Forelimb muscle (tissue), 1 donor: ENCODE data around the gene ZNF586. TPM values are rescaled to one million over a fixed set of nuclear protein-coding genes. Genes with fewer than 3 reads are reported as not detected.
"Not testable (repeated sequence)": the region's sequence is repeated elsewhere in the genome, so short reads cannot be mapped to it uniquely, and the experiment has no call there.

Experiments
- DNase-seq: peaks from one replicate; pipeline ENCODE4 v3.0.0-alpha.2; 2013; ENCODE audit warnings: low read depth
- polyA plus RNA-seq: library from polyadenylated mRNA; unstranded; fragments of 120-200 nt; gene quantifications from one replicate; pipeline ENCODE4 v1.2.1, GENCODE V29; 2013; ENCODE audit not compliant: insufficient read length

ZNF586 gene
- polyA plus RNA-seq, 1 donor: 13.6 TPM

DNA sequence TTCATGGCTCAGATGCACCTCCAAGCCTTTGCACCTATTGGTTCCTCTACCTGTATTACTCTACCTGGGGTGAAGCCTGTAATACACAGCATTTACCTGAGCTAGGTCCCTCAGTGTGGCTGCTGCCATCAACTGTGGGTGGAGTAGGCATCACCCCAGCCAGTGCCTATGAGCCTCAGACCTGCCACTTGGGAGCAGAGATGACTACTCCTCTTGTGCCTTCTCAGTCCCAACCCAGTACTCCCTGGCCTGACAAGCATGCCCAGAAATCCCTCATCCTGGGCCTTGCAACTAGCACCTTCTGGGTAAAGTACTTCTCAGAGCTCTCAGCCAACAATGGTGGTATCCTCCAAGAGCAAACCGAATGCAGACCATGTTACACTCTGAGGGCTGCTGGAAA is 27.1 kb downstream of the ZNF586 start:
- DNase-seq: not testable (repeated sequence)

- DNase-seq: no peak
Measured at GRCh38 chr19:57800696-57801095, 31.2 kb downstream of the ZNF586 start.

DNA sequence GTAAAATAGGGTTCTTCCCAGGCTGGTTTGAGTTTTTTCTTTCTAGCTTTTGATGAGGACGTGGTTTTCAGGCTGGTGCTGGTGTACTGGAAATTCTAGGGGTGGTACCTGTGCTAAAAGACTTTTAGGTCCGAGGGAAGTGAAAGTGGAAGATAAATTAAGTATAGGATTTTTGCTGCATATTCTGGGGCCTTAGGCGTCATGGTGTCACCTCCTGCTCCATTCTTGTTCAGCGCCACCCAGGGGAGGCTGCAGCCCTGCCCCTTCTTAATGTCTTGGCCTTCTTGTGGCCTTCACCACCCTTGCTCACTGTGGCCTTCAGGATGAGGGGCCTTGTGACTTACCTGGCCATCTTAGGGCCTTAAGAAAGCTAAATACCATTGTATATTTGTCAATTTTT is 32.8 kb downstream of the ZNF586 start:
- DNase-seq: no peak

GRCh38 chr19:57803265-57803593 is 33.8 kb downstream of the ZNF586 start:
- DNase-seq: no peak

- no peak for DNase-seq
Measured at GRCh38 chr19:57803594-57804325, 34.3 kb downstream of the ZNF586 start.

- no peak for DNase-seq
Measured at GRCh38 chr19:57807541-57807940, 38.1 kb downstream of the ZNF586 start.

- not testable (repeated sequence) for DNase-seq
Measured at GRCh38 chr19:57810410-57811295, 41.2 kb downstream of the ZNF586 start.

- no peak for DNase-seq
Measured at GRCh38 chr19:57812226-57812625, 42.8 kb downstream of the ZNF586 start.

DNA sequence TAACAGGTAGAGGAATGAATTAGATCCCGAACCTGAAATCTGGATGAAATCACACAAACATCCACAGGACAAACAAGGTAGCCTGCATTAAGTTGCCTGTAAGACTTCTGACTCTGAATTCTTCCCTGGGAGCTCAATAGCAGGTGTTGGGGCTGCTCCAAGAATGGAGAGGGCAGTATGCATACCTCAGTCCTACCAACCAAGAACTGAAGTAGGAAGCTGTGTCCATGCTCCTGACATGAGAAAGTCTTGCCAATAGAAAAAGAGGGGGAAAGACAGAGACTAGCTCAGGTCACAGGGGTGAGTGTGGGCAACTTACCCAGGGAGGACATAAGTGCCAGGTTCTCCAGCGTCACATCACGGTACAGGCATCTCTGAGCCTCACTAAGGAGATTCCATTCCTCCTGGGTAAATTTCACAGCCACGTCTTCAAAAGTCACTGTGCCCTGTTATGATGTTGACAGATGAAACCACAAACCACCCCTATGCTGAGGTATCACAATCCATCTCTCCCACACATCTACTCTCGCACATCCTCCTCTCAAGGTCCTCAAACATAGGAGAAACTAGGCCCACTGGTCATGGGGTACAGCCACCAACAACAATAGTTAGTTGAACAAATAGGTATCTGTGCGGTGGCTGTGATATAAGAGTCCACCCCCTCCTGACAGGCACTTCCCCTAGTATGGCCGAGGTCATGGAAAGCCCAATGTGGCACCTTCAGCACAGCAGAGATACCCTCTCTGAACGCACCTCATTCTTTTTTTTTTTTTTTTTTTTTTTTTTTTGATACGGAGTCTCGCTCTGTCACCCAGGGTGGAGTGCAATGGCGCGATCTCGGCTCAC is 43.7 kb downstream of the ZNF586 start:
- not testable (repeated sequence) for DNase-seq

GRCh38 chr19:57813919-57814504 is 44.5 kb downstream of the ZNF586 start:
- DNase-seq: no peak

GRCh38 chr19:57814505-57815246 is 45.2 kb downstream of the ZNF586 start, which contains the start of gene ZNF552:
ZNF552 (minus strand) TSS chr19:57814913; CDS start chr19:57814743, 170 bp downstream.
- DNase-seq: peak; percentile 89

DNA sequence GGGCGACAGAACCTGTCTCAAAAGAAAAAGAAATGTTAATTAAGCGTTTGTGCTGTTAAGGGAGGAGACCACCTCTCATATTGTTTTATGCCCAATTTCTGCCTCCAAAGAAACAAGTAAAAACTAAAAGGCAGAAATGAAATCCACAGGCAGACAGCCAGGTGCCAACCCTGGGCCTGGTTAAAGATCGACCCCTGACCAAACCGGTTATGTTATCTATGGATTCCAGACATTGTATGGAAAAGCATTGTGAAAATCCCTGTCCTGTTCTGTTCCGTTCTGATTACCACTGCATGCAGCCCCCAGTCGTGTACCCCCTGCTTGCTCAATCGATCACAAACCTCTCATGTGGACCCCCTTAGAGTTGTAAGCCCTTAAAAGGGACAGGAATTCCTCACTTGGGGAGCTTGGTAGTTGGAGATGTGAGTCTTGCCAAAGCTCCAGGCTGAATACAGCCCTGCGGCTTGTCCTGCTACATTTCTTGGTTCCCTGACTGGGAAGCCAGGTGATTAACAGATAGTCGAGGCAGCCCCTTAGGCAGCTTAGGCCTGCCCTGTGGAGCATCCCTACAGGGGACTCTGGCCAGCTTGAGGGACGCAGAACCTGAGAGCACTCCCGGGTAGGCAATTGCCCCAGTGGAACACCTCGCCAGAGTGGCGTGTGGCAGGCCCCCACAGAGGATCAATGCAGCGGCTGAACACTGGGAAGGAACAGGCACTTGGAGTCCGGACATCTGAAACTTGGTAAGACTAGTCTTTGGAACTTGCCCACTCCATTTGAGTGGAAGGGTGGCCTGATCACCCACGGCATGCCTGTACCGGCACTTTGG is 46.0 kb downstream of the ZNF586 start:
- no peak for DNase-seq

DNA sequence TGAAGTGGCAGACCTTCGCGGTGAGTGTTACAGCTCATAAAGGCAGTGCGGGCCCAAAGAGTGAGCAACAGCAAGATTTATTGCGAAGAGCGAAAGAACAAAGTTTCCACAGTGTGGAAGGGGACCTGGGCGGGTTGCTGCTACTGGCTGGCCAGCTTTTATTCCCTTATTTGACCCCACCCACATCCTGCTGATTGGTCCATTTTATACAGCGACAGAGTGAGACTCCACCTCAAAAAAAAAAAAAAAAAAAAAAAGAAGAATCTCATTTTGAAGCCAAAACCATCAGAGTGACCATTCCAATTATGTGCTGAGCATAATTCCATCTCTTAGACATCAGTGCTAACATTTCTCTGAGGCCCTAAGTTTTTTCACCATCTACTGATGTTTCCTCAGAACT is 47.2 kb downstream of the ZNF586 start:
- no peak for DNase-seq

DNA sequence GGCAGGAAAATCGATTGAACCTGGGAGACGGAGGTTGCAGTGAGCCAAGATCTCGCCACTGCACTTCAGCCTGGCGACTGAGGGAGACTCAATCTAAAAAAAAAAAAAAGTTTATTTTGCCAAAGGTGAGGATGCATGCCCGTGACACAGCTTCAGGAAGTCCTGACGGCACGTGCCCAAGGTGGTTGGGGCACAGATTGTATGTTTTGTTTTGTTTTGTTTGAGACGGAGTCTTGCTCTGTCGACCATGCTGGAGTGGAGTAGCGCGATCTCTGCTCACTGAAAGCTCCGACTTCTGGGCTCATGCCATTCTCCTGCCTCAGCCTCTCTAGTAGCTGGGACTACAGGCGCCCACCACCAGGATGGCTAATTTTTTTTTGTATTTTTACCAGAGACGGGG is 48.5 kb downstream of the ZNF586 start:
- DNase-seq: no peak

DNA sequence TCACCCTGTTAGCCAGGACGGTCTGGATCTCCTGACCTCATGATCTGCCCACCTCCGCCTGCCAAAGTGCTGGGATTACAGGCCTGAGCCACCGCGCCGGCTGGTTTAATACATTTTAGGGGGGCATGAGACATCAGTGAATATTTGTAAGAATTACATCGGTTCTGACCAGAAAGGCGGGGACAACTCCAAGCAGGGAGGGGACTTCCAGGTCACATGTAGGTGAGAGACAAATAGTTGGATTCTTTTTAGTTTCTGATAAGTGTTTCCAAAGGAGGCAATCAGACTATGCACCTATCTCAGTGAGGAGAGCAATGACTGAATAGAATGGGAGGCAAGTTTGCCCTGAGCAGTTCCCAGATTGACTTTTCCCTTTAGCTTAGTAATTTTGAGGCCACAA is 48.9 kb downstream of the ZNF586 start:
- DNase-seq: no peak

- peak; percentile 89 for DNase-seq
Measured at GRCh38 chr19:57819475-57820148, 50.1 kb downstream of the ZNF586 start.

DNA sequence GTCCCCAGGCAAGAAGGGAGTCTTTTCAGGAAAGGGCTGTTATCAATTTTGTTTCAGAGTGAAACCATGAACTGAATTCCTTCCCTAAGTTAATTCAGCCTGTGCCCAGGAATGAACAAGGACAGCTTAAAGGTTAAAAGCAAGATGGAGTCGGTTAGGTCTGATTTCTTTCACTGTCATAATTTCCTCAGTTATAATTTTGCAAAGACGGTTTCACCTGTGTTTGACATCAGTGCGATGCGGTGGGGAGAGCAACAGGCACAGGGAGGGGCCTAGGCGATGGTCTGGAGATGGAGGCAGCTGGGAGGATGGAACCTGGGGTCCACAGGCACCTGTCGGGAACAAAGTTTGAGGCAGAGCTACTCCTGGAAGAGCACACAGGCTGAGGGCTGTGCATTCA is 51.1 kb downstream of the ZNF586 start:
- no peak for DNase-seq

GRCh38 chr19:57821095-57821494 is 51.6 kb downstream of the ZNF586 start:
- not testable (repeated sequence) for DNase-seq

GRCh38 chr19:57821501-57821900 is 52.0 kb downstream of the ZNF586 start:
- DNase-seq: not testable (repeated sequence)
